ENCODE measurements around the gene FAIM2.

Gene FAIM2

GRCh38 chr12:49917166-49917787 lies 13.6 kb upstream of the FAIM2 start:
- Histone ChIP-seq H3K4me1 (ENCODE audit: control insufficient read depth, insufficient read depth, low read length) (peaks cover 10% of the 10 kb centered on the region), H3K4me3 (ENCODE audit: low read depth, low read length) (no peak overlapping the region), H3K36me3 (ENCODE audit: control insufficient read depth in 2 of 2, insufficient read depth in 1 of 2, low read length in 2 of 2) (no peaks in the 10 kb centered on the region), H3K27ac (ENCODE audit: extremely low read depth, low read depth, low read length) (no peak overlapping the region), H3K9me3 (ENCODE audit: control insufficient read depth, insufficient read depth, low read depth, low read length) (no peaks in the 10 kb centered on the region)
- TF ChIP-seq PRDM10 (tag by site-specific recombination; IDR thresholded peaks at IDR 0.05) (peak; percentile 83), ZNF830 (tag by site-specific recombination; IDR thresholded peaks at IDR 0.05; ENCODE audit: low read depth) (no peak)
- ChIA-PET POLR2A (no interaction called here), CTCF (interaction anchor here (1.2 kb wide), 1 partner anchor 28 kb away, joined by 9 read pairs; no protein-coding TSS in a partner anchor)

GRCh38 chr12:49916129-49916919 lies 12.6 kb upstream of the FAIM2 start:
- Histone ChIP-seq H3K4me1 (ENCODE audit: control insufficient read depth, insufficient read depth, low read length) (peaks cover 10% of the 10 kb centered on the region), H3K36me3 (ENCODE audit: control insufficient read depth in 2 of 2, insufficient read depth in 1 of 2, low read length in 2 of 2) (no peaks in the 10 kb centered on the region), H3K4me3 (ENCODE audit: low read depth, low read length) (no peak overlapping the region), H3K27ac (ENCODE audit: extremely low read depth, low read depth, low read length) (no peak overlapping the region), H3K9me3 (ENCODE audit: control insufficient read depth, insufficient read depth, low read depth, low read length) (no peaks in the 10 kb centered on the region)
- ChIA-PET CTCF (interaction anchor here (0.6 to 3.5 kb wide), 7 partner anchors 16 to 400 kb away, joined by 3 to 15 read pairs (median 3); no protein-coding TSS in a partner anchor), POLR2A (no interaction called here)
- TF ChIP-seq GLIS1 (tag by site-specific recombination; IDR thresholded peaks at IDR 0.05) (no peak), HOXC10 (CRISPR knock-in tag; IDR thresholded peaks at IDR 0.05) (no peak), GLI2 (tag by site-specific recombination; IDR thresholded peaks at IDR 0.05; ENCODE audit: borderline replicate concordance, low read depth) (no peak), ZNF621 (tag by site-specific recombination; IDR thresholded peaks at IDR 0.05) (no peak), ZNF580 (tag by site-specific recombination; IDR thresholded peaks at IDR 0.05) (no peak), WT1 (tag by site-specific recombination; IDR thresholded peaks at IDR 0.05) (no peak), KLF1 (tag by site-specific recombination; IDR thresholded peaks at IDR 0.05) (no peak), ZBTB20 (tag by site-specific recombination; IDR thresholded peaks at IDR 0.05) (no peak), ZNF548 (tag by site-specific recombination; IDR thresholded peaks at IDR 0.05) (no peak), ZNF514 (tag by site-specific recombination; IDR thresholded peaks at IDR 0.05) (no peak), ZNF133 (tag by site-specific recombination; IDR thresholded peaks at IDR 0.05) (no peak), GFI1B (tag by site-specific recombination; IDR thresholded peaks at IDR 0.05) (no peak), ZNF623 (tag by site-specific recombination; IDR thresholded peaks at IDR 0.05) (peak; percentile 74), KLF16 (tag by site-specific recombination; IDR thresholded peaks at IDR 0.05) (no peak), ZSCAN23 (tag by site-specific recombination; IDR thresholded peaks at IDR 0.05) (no peak), HOXD13 (CRISPR knock-in tag; IDR thresholded peaks at IDR 0.05; ENCODE audit: borderline replicate concordance) (no peak), ZNF174 (tag by site-specific recombination; IDR thresholded peaks at IDR 0.05) (no peak), HIC1 (tag by site-specific recombination; IDR thresholded peaks at IDR 0.05) (no peak), ZNF404 (tag by site-specific recombination; IDR thresholded peaks at IDR 0.05) (no peak), SALL2 (tag by site-specific recombination; IDR thresholded peaks at IDR 0.05; ENCODE audit: borderline replicate concordance) (no peak), ZNF549 (tag by site-specific recombination; IDR thresholded peaks at IDR 0.05) (no peak), ZNF302 (tag by site-specific recombination; IDR thresholded peaks at IDR 0.05; ENCODE audit: low read depth) (no peak), ZNF596 (tag by site-specific recombination; IDR thresholded peaks at IDR 0.05) (no peak), ZNF211 (tag by site-specific recombination; IDR thresholded peaks at IDR 0.05; ENCODE audit: low read depth) (no peak), ZNF600 (tag by site-specific recombination; IDR thresholded peaks at IDR 0.05) (no peak), SP7 (tag by site-specific recombination; IDR thresholded peaks at IDR 0.05) (no peak), ZNF416 (tag by site-specific recombination; IDR thresholded peaks at IDR 0.05) (no peak), ZNF843 (tag by site-specific recombination; IDR thresholded peaks at IDR 0.05) (no peak), ZNF10 (tag by site-specific recombination; IDR thresholded peaks at IDR 0.05) (no peak)

All from HEK293 (cell line).